Measurements from ENCODE around the gene ERBB2. TPM values are rescaled to one million over a fixed set of nuclear protein-coding genes. Genes with fewer than 3 reads are reported as not detected.

Gene ERBB2
- polyA plus RNA-seq, 4 donors: 166 to 198 (median 183) TPM

GRCh38 chr17:39777534-39778365 lies 77.9 kb downstream of the ERBB2 start:
- DNase-seq (ENCODE audit: low read depth in 4 of 4, low spot score in 3 of 4): no peak

Other genes with a start within 250 kb of the ERBB2 start
- 10 to 100 TPM; 47.4 to 61.7 (median 56.8) TPM for gene MED1, start 248.8 kb upstream of the ERBB2 start, polyA plus RNA-seq (ENCODE audit: insufficient read length in 4 of 4)
- 10 to 100 TPM; 48.6 to 58.0 (median 53.2) TPM for gene CDK12, start 238.6 kb upstream of the ERBB2 start, polyA plus RNA-seq (ENCODE audit: insufficient read length in 4 of 4)
- under 1 TPM in 3 of 4 donors, not detected in 1; 0.04 to 0.06 (median 0.04) TPM for gene NEUROD2, start 92.1 kb upstream of the ERBB2 start, polyA plus RNA-seq (ENCODE audit: insufficient read length in 4 of 4)
- 10 to 100 TPM; 13.8 to 19.8 (median 17.3) TPM for gene PPP1R1B, start 73.1 kb upstream of the ERBB2 start, polyA plus RNA-seq (ENCODE audit: insufficient read length in 4 of 4)
- 10 to 100 TPM; 43.9 to 57.6 (median 48.6) TPM for gene STARD3, start 62.9 kb upstream of the ERBB2 start, polyA plus RNA-seq (ENCODE audit: insufficient read length in 4 of 4)
- 1 to 10 TPM in 3 of 4 donors, under 1 TPM in 1; 0.96 to 1.7 (median 1.4) TPM for gene TCAP, start 34.7 kb upstream of the ERBB2 start, polyA plus RNA-seq (ENCODE audit: insufficient read length in 4 of 4)
- gene PNMT, start 31.6 kb upstream of the ERBB2 start, polyA plus RNA-seq (ENCODE audit: insufficient read length in 4 of 4): 1 to 10 TPM; 1.3 to 3.4 (median 3.2) TPM
- gene PGAP3, start 12.0 kb upstream of the ERBB2 start, polyA plus RNA-seq (ENCODE audit: insufficient read length in 4 of 4): 10 to 100 TPM; 36.5 to 45.8 (median 38.1) TPM
- 10 to 100 TPM; 36.4 to 41.1 (median 39.1) TPM for gene MIEN1, start 30.5 kb downstream of the ERBB2 start, polyA plus RNA-seq (ENCODE audit: insufficient read length in 4 of 4)
- 10 to 100 TPM; 33.5 to 40.5 (median 39.2) TPM for gene GRB7, start 37.9 kb downstream of the ERBB2 start, polyA plus RNA-seq (ENCODE audit: insufficient read length in 4 of 4)
- under 1 TPM; 0.17 to 0.30 (median 0.22) TPM for gene IKZF3, start 164.2 kb downstream of the ERBB2 start, polyA plus RNA-seq (ENCODE audit: insufficient read length in 4 of 4)
- under 1 TPM in 1 of 4 donors, not detected in 3; 0.04 TPM for gene ZPBP2, start 168.1 kb downstream of the ERBB2 start, polyA plus RNA-seq (ENCODE audit: insufficient read length in 4 of 4)
- 10 to 100 TPM; 10.2 to 22.1 (median 11.2) TPM for gene GSDMB, start 218.6 kb downstream of the ERBB2 start, polyA plus RNA-seq (ENCODE audit: insufficient read length in 4 of 4)
- gene ORMDL3, start 227.5 kb downstream of the ERBB2 start, polyA plus RNA-seq (ENCODE audit: insufficient read length in 4 of 4): 100 to 1,000 TPM in 1 of 4 donors, 10 to 100 TPM in 3; 92.5 to 110 (median 98.6) TPM
- under 1 TPM in 1 of 4 donors, not detected in 3; 0.17 TPM for gene LRRC3C, start 227.7 kb downstream of the ERBB2 start, polyA plus RNA-seq (ENCODE audit: insufficient read length in 4 of 4)

All from right renal pelvis (tissue), 4 donors.